ENCODE results near the gene SYTL1.

GRCh38 chr1:27394282-27394658 lies 52.4 kb downstream of the SYTL1 start:
- no peak for TF ChIP-seq CTCF (IDR thresholded peaks at IDR 0.05)
- no peak for TF ChIP-seq POLR2A (IDR thresholded peaks at IDR 0.05)

Data from uterus (tissue), 2 donors.